HG03354 (cell line): ENCODE measurements around the gene NLGN2.

Experiments
- ATAC-seq: cut with Tn5 transposase; IDR thresholded peaks from one replicate; pipeline ENCODE4 v1.9.1; 2021; ENCODE audit warnings: mild to moderate bottlenecking; ENCODE audit not compliant: unreplicated experiment, poor library complexity, severe bottlenecking

Gene NLGN2

DNA sequence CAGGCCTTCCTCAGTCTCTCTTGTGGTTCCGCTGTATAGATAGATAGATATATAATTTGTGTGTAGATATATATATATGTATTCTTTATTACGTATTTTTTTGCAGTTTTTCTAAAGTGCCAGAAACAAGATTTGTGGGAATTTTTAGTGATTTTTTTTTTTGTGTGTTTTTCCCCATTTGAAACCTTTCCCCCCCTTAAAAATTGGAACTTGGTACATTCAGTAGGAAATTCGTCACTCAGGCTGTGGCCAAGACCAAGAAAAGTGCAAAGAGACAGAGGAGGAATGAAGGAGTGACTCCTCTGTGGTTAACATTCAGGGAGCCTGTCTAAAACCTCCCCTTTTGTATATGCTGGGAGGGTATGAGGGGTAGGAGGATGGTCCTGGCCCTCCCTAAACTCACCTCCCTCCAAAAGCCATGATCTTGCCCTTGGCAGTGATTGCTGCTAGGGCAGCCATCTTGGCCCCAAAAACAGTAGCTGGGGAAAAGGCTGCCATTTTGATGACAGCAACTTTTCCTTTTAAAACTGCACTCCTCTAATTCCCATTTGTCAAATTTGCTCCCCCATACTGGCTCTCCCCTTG lies 52.4 kb downstream of the NLGN2 start:
- no peak for ATAC-seq

DNA sequence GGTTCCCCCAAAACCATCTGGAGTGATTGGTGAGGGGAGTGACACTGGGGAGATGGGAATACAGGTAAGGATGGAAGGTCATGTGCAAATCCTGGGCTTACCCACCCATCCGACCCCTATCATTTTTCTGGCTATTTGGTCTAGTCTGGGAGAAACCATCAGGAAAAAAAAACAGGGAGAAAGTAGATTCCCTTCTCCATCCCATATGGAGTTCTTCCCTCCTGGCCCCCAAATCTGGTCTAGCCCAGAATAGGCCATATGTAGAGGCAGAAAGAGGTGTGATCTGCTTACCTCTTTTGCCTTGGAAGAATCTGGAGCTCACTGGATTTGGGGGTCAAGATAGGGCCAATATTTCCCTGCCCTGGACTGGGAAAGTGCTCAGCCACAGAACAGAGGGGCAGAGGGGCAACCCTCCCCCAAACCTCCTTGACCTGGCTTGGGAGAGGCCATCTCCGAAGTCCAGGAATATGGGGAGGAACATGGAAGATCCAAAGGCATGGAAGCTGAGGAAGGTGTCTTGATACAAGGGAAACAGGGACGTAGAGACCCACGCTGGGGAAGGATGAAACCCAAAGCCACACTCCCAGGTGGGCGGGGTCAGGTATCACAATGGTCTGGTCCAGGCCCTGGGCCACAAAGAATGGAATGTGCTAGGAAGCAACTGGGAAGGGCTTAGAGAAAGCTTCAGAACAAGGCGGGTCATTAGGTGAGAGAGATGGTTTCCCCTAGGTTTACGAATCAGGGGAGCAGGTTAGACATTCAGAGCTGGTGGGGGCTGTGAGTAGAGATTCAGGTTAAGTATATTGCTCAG lies 53.4 kb downstream of the NLGN2 start:
- ATAC-seq = no peak

DNA sequence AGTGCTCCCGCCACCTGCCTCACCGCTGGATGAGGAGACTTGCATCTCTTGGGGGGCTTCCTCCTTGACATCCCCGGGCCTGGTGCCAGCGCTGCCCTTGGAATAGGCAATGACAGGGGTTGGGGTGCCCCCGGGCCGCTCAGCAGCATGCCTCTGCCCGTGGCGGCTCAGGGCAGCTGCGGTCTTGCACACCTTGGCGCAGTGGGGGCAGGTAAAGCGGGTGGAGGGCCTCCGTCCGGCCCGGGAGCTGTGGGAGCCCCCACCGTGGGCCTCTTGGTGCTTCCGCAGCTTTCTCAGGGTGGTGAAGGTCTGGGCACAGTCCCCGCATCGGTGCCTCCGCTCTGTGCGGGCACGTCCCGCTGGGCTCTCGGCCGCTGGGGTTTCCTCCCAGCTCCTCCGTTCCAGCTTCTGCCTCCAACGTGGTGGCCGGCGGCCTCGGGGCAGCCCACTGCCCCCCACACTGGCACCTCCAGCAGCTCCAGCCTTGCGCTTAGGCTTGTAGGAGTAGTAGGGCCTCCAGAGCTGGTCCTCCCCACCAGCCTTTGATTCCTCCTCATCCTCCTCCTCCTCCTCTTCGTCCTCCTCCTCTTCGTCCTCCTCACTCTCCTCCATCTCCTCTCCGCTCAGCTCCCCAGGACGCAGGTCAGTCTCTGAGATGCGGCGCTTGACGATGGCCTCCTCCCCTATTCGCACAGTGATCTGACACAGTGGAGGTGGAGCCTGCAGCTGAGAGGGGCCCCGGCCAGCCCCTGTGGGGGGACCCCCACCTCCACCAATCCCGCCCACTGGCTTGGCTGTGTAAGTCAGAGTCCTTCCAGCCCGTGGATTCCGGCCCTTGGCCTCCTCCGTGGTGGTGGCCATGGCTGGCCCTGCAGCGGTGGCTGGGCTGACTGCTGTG lies 55.1 kb downstream of the NLGN2 start:
- ATAC-seq = no peak

DNA sequence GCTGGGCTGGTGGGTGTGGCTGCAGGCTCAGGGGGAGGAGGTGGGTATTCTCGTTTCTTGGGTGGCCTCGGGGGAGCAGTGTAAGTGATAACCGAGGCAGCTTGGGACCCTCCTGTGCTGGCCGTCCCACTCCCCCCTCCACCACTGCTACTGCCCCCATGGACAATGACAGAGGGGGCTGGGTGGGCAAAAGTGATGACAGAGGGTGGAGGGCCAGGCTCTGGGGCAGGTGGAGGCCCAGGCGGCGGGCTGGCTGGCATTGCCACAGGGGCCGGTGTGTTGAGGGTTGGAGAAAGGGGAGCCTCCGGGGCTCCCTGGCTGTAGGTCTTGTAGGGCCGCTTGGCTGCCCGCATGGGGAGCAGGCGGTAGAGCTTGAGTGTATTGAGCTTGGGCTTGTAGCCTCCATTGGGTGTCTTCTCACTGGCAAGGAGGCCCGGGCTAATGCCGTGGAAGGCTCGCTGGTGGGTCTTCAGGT lies 55.8 kb downstream of the NLGN2 start:
- no peak for ATAC-seq

DNA sequence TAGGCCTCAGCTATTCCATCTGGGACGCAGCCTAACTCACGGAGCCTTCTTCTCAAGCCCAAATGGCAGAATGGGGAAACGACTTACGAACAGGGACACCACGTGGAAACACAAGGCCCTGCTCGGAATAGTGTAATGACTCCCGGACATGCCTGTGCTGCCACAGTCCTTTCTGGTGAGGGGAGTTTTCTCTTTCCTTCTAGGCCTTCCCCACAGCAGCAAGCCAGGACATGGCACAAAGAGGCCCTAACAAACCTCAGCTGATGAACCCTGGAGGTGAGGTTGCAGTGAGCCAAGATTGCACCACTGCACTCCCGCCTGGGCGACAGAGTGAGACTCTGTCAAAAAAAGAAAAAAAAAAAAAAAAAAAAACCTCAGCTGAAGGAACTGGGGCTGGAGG lies 56.4 kb downstream of the NLGN2 start:
- no peak for ATAC-seq

DNA sequence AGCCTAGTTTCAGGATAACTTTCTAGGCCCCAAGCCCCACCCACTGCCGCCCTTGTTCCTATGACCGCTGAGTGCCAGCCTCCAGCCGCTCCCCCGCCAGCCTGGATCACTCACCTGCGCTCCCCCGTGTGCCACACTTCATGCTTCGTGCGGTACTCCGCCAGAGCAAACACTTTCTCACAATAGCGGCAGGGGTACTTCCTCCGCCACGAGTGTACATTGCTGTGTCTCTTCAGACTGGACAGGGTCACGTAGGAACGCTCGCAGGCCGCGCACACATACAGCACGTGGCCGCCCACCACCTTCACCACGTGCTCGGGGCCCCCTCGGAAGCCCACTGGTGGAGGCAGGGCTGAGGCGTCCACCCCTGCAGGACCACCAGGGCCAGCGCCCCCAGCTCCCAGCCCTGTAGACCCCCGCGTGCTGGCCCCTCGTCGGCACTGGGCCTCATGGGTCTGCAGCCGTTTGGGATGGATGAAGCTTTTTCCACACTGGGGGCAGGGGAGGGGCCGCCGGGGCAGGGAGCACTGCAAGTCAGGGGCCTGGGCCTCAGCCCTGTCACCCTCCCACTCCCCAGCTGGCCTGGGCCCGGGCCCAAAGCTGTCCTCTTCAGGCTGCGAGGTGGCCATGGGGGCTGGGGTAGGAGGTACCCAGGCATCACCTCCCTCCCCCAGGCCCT lies 58.1 kb downstream of the NLGN2 start:
- no peak for ATAC-seq

DNA sequence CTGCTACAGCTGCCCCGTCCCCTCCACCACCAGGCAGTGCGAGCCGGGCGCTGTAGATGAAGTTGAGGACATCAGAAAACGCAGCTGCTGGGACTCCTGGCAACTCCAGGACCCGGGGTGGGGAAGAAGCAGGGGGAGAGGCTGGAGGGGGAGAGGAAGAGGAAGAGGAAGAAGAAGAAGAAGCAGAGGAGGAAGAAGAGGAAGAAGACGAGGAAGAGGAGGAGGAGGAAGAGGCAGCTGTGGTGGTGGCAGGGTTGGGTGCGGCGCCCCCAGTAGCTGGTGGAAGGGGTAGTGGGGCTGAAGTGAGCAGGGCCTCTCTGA lies 58.6 kb downstream of the NLGN2 start:
- ATAC-seq = no peak

DNA sequence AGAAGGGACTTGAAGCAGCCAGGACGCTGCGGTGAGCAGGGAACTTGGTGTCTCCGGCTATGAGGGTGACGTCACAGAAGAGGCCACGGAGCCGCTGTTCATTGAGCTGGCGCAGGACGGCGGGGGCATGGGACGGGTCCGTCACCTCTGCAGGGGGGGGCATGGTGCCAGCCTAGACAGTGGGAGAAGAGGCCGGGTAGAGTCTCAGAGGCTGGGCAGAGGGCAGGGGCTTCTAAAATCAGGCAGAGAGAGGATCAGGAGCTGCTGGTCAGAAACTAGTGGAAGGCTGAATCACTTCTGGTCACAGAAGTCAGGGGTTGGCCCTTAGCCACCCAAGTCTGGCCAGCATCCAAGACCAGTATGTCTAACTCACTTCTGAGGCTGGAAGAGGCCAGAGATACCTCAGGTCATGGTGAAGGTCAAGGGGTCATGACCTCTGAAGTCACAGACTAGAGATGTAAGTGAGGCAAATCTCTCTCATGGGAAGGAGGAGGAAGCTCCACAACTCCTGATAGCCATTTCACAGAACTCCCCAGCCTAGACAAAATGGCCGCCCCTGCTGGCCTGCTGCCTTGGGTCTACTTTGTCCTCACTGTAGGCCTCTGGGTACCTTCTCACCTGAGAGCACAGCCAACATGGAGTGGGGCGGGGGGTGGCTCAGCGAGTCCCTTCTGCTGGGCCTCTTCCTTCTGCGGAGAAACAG lies 59.1 kb downstream of the NLGN2 start:
- ATAC-seq = no peak

DNA sequence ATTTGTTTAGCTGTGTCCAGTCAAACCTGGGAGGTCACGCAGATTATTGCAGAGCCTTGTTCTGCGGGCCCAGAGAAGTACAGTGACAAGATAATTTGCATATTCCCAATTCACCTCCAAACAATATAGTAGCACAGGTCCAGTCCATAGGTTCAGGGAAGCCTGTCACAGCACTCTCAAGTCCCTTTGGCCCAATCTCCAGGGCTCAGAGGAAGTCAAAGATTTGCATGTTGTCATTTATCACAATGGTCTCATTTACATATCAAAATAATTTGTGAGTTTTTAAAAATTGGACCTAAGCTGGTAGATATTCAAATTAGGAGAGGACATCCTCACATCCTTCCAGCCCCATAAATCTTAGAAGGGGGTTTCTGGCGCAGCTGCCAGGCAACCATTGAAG lies 59.9 kb downstream of the NLGN2 start:
- no peak for ATAC-seq

DNA sequence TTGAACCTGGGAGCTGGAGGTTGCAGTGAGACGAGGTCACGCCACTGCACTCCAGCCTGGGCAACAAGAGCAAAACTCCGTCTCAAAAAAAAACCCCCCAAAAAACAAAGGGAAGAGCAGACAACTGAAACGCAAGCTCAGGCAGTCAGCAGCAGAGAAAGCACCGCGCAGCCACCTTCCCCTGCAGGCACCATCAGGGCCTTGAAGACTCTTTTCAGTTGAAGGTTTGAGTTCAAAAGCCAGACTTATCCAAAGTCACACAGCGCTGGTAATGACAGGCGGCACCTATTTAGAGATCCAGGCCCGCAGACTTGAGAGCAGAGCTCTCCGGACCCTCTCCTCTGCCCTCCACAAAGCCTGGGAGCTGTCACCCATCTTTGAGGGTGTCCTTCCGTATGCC lies 60.6 kb downstream of the NLGN2 start:
- no peak for ATAC-seq

DNA sequence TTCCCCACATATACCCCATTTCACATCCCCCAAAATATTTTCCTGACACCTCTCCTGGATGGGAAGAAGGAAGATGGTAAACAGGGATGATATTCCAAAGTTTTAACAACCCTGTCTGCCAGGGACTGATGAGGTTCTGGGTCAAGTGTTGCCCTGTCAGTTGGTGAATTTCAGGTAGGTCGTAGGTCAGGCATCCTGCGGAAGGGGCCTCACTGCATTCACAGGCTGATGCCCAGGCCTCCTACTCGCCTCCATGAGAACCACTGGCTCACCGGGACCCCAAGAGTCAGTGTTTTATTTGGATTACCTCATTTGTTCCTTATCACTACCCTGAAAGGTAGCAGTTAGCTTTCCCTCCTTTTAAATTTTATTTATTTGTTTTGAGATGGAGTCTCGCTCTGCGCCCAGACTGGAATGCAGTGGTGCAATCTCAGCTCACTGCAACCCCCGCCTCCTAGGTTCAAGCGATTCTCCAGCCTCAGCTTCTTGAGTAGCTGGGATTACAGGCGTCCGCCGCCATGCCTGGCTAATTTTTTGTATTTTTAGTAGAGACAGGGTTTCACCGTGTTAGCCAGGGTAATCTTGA lies 61.3 kb downstream of the NLGN2 start:
- ATAC-seq = no peak
